KOPT-K1 (cell line): Measurements from ENCODE around the gene VPS54.
A peak's percentile ranks its signal among the peaks of the same experiment; 100 is the strongest.
"Not testable (repeated sequence)": the region's sequence is repeated elsewhere in the genome, so short reads cannot be mapped to it uniquely, and the experiment has no call there.

ENCODE experiments used
- H3K27ac ChIP-seq: fragments of 200-600 bp; sonication (generic); 2 replicates; pipeline ENCODE4 v1.5.1; 2016; ENCODE audit warnings: antibody characterized with exemption, mild to moderate bottlenecking, low read depth, low read length; ENCODE audit not compliant: poor library complexity, severe bottlenecking
- H3K36me3 ChIP-seq: fragments of 200-600 bp; sonication (generic); 2 replicates; pipeline ENCODE4 v1.5.1; 2017; ENCODE audit warnings: antibody characterized with exemption, mild to moderate bottlenecking, low read length, moderate library complexity; ENCODE audit not compliant: insufficient read depth
- H3K9me3 ChIP-seq: fragments of 200-600 bp; sonication (generic); 2 replicates; pipeline ENCODE4 v1.5.1; 2017; ENCODE audit warnings: antibody characterized with exemption, low read length, mild to moderate bottlenecking; ENCODE audit not compliant: insufficient read depth, poor library complexity, severe bottlenecking

The VPS54 gene

GRCh38 chr2:63865159-63865799, 153.9 kb downstream of the VPS54 start:
- H3K36me3 ChIP-seq = peaks cover 98% of the 10 kb centered on the region
- peak overlapping the region; percentile 18 for H3K27ac ChIP-seq

GRCh38 chr2:63863707-63864106, 155.5 kb downstream of the VPS54 start:
- Histone ChIP-seq H3K9me3 (no peaks in the 10 kb centered on the region), H3K36me3 (peaks cover 100% of the 10 kb centered on the region), H3K27ac (peak overlapping the region; percentile 10)

More at GRCh38 chr2:63865159-63865799, 153.9 kb downstream of the VPS54 start:
- H3K9me3 ChIP-seq = no peaks in the 10 kb centered on the region

DNA sequence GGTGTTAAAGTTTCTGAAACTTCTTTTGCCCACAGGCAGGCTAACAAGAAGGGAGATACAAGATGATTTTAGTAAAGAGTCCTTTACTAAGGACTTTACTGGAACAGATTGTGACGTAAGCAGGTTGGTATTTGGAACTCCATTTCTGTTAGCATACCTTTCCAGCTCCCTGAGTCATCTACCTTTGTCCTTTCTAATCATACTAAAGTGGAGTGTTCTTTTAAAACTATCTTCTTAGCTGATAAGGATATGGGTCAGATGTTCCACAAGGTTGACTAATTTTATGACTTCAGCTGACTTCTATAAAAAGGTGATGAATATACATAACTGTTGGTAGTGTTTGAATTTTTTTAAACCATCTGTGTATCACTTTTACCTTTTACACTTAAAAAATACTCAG, 156.4 kb downstream of the VPS54 start:
- peaks cover 100% of the 10 kb centered on the region for H3K36me3 ChIP-seq
- peak overlapping the region; percentile 26 for H3K27ac ChIP-seq
- no peaks in the 10 kb centered on the region for H3K9me3 ChIP-seq

DNA sequence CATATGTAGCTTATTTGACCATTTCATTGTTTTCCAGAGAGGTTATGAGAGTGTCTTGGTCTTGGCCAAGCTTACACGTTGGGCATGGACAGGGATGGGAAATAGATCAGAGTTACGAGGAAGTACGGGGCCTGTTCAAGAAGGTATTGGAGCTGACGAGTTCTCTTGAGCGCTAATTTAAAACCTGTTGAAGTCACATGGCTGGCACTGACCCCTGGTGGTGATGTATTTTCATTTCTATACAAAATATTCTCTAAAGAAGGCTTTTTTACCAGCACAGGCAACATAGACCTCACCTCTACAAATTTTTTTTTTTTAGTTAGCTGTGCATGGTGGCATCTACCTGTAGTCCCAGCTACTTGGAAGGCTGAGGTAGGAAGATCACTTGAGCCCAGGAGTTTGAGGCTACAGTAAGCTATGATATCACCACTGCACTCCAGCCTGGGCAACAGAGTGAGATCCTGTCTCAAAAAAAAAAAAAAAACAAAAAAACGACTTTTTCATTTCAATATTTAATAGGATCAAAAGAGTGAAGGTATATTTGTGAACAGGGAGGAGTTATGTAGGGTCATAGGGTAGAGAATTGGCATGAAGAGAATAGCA, 157.9 kb downstream of the VPS54 start:
- H3K9me3 ChIP-seq = no peaks in the 10 kb centered on the region
- H3K27ac ChIP-seq = peak overlapping the region; percentile 3
- H3K36me3 ChIP-seq = peaks cover 95% of the 10 kb centered on the region

- Histone ChIP-seq H3K9me3 (no peaks in the 10 kb centered on the region), H3K36me3 (peaks cover 65% of the 10 kb centered on the region), H3K27ac (peak overlapping the region; percentile 100)
Observed at GRCh38 chr2:63858291-63858690, 160.9 kb downstream of the VPS54 start.

DNA sequence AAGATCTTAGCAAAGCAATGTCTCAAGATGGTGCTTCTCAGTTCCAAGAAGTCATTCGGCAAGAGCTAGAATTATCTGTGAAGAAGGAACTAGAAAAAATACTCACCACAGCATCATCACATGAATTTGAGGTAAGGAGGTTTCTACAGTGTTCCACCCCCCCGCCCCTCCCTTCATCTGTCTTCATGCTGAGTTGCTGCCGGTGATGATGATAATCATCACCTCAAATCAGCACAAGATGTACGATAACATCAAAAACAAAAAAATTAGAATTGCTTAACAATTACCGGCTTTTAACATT, 163.0 kb downstream of the VPS54 start:
- Histone ChIP-seq H3K36me3 (peaks cover 54% of the 10 kb centered on the region), H3K27ac (peak overlapping the region; percentile 100), H3K9me3 (no peaks in the 10 kb centered on the region)

DNA sequence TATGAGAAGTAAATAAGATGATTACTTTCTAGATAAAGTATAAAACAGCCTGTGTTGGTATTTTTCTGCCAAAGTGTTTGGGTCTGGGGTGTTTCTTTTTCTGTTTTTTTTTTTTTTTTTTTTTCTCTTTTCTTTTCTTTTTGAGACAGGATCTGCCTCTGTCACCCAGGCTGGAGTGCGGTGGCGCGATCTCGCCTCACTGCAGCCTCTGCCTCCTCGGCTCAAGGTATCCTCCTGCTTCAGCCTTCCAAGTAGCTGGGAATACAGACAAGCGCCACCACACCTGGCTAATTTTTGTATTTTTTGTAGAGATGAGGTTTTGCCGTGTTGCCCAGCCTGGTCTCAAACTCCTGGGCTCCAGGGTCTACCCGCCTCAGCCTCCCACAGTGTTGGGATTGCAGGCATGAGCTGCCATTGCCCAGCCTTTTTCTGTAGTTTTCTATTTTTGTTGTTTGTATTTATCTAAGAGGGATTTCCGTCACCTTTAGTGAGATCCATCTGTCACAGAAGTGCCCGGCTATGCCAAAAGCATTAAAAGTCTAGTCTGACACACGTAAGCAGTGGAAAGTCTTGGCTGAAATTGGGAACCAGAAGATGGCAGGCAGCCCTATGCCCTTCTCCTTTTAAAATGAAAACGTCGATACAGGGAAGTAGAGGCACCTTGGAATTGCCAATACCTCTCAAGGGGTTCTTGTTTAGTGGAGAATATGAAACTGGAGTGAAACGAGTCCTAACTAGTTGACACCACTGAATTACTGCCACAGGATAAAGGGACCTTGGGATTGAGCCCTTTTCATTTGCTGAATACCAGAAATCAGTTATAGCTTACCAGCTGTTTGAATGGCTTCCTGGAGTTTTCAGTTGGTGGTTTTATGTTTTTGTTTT, 163.6 kb downstream of the VPS54 start:
- peaks cover 49% of the 10 kb centered on the region for H3K36me3 ChIP-seq
- H3K9me3 ChIP-seq = no peaks in the 10 kb centered on the region
- peak overlapping the region; percentile 100 for H3K27ac ChIP-seq

- Histone ChIP-seq H3K27ac (peak overlapping the region; percentile 100), H3K36me3 (peaks cover 29% of the 10 kb centered on the region), H3K9me3 (no peaks in the 10 kb centered on the region)
Observed at GRCh38 chr2:63853527-63854310, 165.5 kb downstream of the VPS54 start.

GRCh38 chr2:63851691-63852311, 167.4 kb downstream of the VPS54 start:
- Histone ChIP-seq H3K27ac (peak overlapping the region; percentile 100), H3K36me3 (peaks cover 10% of the 10 kb centered on the region), H3K9me3 (no peaks in the 10 kb centered on the region)

DNA sequence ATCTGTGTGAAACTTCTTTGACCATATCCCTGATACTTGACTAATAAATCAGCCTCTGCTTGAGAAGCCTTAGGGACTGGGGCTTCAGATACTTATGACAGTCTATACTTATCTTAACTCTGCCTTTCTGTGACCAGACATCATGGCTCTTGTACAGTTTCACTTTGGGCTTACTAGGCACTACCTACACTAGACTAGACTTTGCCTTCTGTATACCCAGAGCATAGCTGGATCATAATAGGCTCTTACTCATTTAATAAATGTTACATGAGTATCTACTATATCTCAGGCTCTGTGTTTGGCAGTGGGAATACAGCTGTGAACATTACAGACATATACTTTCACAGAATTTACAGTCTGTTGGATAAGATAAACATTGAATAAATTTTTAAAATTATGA, 168.6 kb downstream of the VPS54 start:
- no peaks in the 10 kb centered on the region for H3K9me3 ChIP-seq
- peak overlapping the region; percentile 100 for H3K27ac ChIP-seq
- H3K36me3 ChIP-seq = peaks cover 18% of the 10 kb centered on the region; the same call in 1 of the 2 replicates

GRCh38 chr2:63850204-63850571, 169.0 kb downstream of the VPS54 start:
- no peaks in the 10 kb centered on the region for H3K9me3 ChIP-seq
- H3K27ac ChIP-seq = peak overlapping the region; percentile 100
- H3K36me3 ChIP-seq = peaks cover 19% of the 10 kb centered on the region; the same call in 1 of the 2 replicates

GRCh38 chr2:63849381-63850203, 169.6 kb downstream of the VPS54 start:
- Histone ChIP-seq H3K27ac (peak overlapping the region; percentile 100), H3K9me3 (no peaks in the 10 kb centered on the region), H3K36me3 (peaks cover 25% of the 10 kb centered on the region)

DNA sequence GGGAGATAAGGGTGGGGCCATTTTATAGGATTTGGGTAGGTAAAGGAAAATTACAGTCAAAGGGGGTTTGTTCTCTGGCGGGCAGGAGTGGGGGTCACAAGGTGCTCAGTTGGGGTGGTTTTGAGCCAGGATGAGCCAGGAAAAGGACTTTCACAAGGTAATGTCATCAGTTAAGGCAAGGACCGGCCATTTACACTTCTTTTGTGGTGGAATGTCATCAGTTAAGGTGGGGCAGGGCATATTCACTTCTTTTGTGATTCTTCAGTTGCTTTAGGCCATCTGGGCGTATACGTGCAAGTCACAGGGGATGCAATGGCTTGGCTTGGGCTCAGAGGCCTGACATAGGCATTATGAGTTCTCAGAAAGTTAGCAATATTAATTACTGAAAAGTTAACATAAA, 171.7 kb downstream of the VPS54 start:
- peak overlapping the region; percentile 99 for H3K27ac ChIP-seq
- not testable (repeated sequence) for H3K9me3 ChIP-seq
- H3K36me3 ChIP-seq = peaks cover 31% of the 10 kb centered on the region

DNA sequence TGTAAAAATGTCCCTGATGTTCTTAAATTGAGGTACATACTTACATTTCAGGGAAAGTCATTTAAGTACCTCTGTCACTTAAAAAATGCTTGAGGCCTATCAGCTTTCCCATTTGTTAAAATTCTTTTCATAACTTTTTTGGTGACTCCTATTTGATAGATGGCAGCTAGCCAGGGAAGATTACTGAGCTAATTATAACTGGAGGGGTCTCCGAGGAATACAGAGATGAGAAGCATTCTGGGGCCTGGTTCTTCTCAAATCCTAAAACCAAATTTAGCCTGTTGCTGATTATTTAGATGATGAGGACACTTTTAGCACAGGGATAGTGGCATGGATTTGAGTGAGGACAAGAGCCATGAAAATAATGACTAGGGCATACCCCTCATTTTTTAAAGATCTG, 172.7 kb downstream of the VPS54 start:
- peaks cover 21% of the 10 kb centered on the region for H3K36me3 ChIP-seq
- H3K9me3 ChIP-seq = no peaks in the 10 kb centered on the region
- peak overlapping the region; percentile 99 for H3K27ac ChIP-seq
